Aorta (tissue), 5 donors: ENCODE results near the gene CD101. TPM values are rescaled to one million over a fixed set of nuclear protein-coding genes. Genes with fewer than 3 reads are reported as not detected.

ENCODE experiments used
- ATAC-seq: fragments of 200-7000 bp; cut with Tn5 transposase; one replicate; pipeline ENCODE4 v1.9.1; 2022; ENCODE audit warnings: moderate library complexity; ENCODE audit not compliant: low FRiP score
- DNase-seq, 2 donors: peaks; one replicate each; pipeline ENCODE4 v3.0.0-alpha.2; 2020
- H3K27ac ChIP-seq, 2 donors: one replicate each; pipeline ENCODE4 v1.5.1; 2013; ENCODE audit warnings: low read length in 2 of 2, mild to moderate bottlenecking in 2 of 2, moderate library complexity in 2 of 2, control low read depth in 1 of 2, inconsistent platforms in 1 of 2, low read depth in 1 of 2
- H3K27me3 ChIP-seq, 2 donors: one replicate each; pipeline ENCODE4 v1.6.1; 2013; ENCODE audit warnings: control low read depth in 1 of 2, low read length in 1 of 2, mild to moderate bottlenecking in 1 of 2, moderate library complexity in 1 of 2; ENCODE audit not compliant: insufficient read depth in 2 of 2, control insufficient read depth in 1 of 2
- H3K36me3 ChIP-seq, 2 donors: one replicate each; pipeline ENCODE4 v1.6.1; 2013; ENCODE audit warnings: control low read depth in 1 of 2, low read length in 1 of 2, mild to moderate bottlenecking in 1 of 2; ENCODE audit not compliant: insufficient read depth in 2 of 2, control insufficient read depth in 1 of 2
- H3K4me1 ChIP-seq, 2 donors: one replicate each; pipeline ENCODE4 v1.6.1; 2013; ENCODE audit warnings: low read length in 2 of 2, control low read depth in 1 of 2, mild to moderate bottlenecking in 1 of 2, moderate library complexity in 1 of 2; ENCODE audit not compliant: insufficient read depth in 2 of 2, control insufficient read depth in 1 of 2
- H3K4me3 ChIP-seq, 2 donors: one replicate each; pipeline ENCODE4 v1.5.1; 2013; ENCODE audit warnings: low read length in 2 of 2, control low read depth in 1 of 2, mild to moderate bottlenecking in 1 of 2
- H3K9me3 ChIP-seq: one replicate; pipeline ENCODE4 v1.6.1; 2013; ENCODE audit warnings: mild to moderate bottlenecking, low read length; ENCODE audit not compliant: control insufficient read depth
- WGBS, 2 donors: extraction: QIAGEN DNeasy Blood & Tissue Kit; methylation state at CpG; one replicate each; pipeline ENCODE4 v1.1.7; 2013; 5-methylcytosine and 5-hydroxymethylcytosine counted together
- intact Hi-C, 2 donors: fragments of 100-400 bp; cut with DNase I; formaldehyde crosslinking; loops; one replicate each; pipeline versions ENCODE4 v1.14.2 to v1.15.0; 2022
- polyA plus RNA-seq, 2 donors: library from polyadenylated mRNA; stranded (reverse); fragments of 200-250 nt; gene quantifications; one replicate each; pipeline ENCODE4 v1.2.3, GENCODE V29; 2013
- total RNA-seq, 2 donors: library from RNA; stranded (reverse); fragmentation: NEBNext Ultra II Directional; extraction: Animal tissue kit (Norgen Biotek cat#: 25700); gene quantifications; one replicate each; pipeline ENCODE4 v1.2.1, GENCODE V29; 2021
- donor health status: healthy with polysubstance abuse.
- donor health status: Bipolar disorder and iron deficiency.
- donor health status: DM: no; HTN: no; CAD: no.
- donor health status: DM: no; HTN: no; CAD: no.
- donor health status: DM: yes; HTN: yes; CAD: no.

CD101 gene
- total and polyA plus RNA-seq, 4 donors = 1.2 to 2.4 (median 2.4) TPM; not detected in 1

- Histone ChIP-seq H3K9me3 (no peaks in the 10 kb centered on the region), H3K4me1 (no peaks in the 10 kb centered on the region), H3K4me3 (no peak overlapping the region), H3K36me3 (no peaks in the 10 kb centered on the region), H3K27me3 (no peaks in the 10 kb centered on the region), H3K27ac (no peak overlapping the region)
- ATAC-seq (no peak), DNase-seq (no peak)
- intact Hi-C loops = no loop called here
- 93 to 96% methylated on average over 3 of the region's 3 CpGs for WGBS, 2 donors
Observed at GRCh38 chr1:117032266-117032665, 30.7 kb downstream of the CD101 start.

- no peak for ATAC-seq
- Histone ChIP-seq H3K27me3 (no peaks in the 10 kb centered on the region), H3K4me1 (no peaks in the 10 kb centered on the region), H3K4me3 (no peak overlapping the region), H3K27ac (no peak overlapping the region), H3K36me3 (no peaks in the 10 kb centered on the region), H3K9me3 (no peaks in the 10 kb centered on the region)
- DNase-seq = no peak
- intact Hi-C loops = no loop called here
- 77 to 90% methylated on average over 11 of the region's 11 CpGs for WGBS, 2 donors
Observed at GRCh38 chr1:117032681-117033539, 31.4 kb downstream of the CD101 start.

DNA sequence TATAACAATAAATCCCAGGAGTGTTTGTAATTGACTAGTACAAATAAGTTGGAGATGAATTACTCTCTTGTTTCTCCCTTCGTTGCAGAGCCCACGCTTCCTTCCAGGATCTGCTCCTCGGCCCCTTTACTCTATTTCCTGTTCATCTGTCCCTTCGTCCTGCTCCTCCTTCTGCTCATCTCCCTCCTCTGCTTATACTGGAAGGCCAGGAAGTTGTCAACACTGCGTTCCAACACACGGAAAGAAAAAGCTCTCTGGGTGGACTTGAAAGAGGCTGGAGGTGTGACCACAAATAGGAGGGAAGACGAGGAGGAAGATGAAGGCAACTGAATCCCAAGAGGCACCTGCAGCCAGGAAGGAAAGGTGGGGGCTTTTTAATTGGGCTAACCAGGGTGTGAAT is 32.2 kb downstream of the CD101 start:
- H3K9me3 ChIP-seq = no peaks in the 10 kb centered on the region
- intact Hi-C loops = no loop called here
- no peaks in the 10 kb centered on the region for H3K27me3 ChIP-seq
- no peak overlapping the region for H3K4me3 ChIP-seq
- no peaks in the 10 kb centered on the region for H3K4me1 ChIP-seq
- 91 to 95% methylated on average over 7 of the region's 7 CpGs for WGBS, 2 donors
- no peaks in the 10 kb centered on the region for H3K36me3 ChIP-seq
- DNase-seq (no peak), ATAC-seq (no peak)
- no peak overlapping the region for H3K27ac ChIP-seq

GRCh38 chr1:117034791-117035290 is 33.3 kb downstream of the CD101 start:
- intact Hi-C loops = no loop called here
- Histone ChIP-seq H3K4me3 (no peak overlapping the region), H3K36me3 (no peaks in the 10 kb centered on the region), H3K27ac (no peak overlapping the region), H3K27me3 (no peaks in the 10 kb centered on the region), H3K4me1 (no peaks in the 10 kb centered on the region), H3K9me3 (no peaks in the 10 kb centered on the region)
- 86 to 88% methylated on average over 7 of the region's 7 CpGs for WGBS, 2 donors
- ATAC-seq = no peak
- DNase-seq = no peak

GRCh38 chr1:117036018-117036461 is 34.5 kb downstream of the CD101 start:
- Histone ChIP-seq H3K4me1 (no peaks in the 10 kb centered on the region), H3K27ac (no peak overlapping the region), H3K9me3 (no peaks in the 10 kb centered on the region), H3K36me3 (no peaks in the 10 kb centered on the region), H3K4me3 (no peak overlapping the region), H3K27me3 (no peaks in the 10 kb centered on the region)
- WGBS, 2 donors = 65 to 74% methylated on average over 6 of the region's 6 CpGs
- ATAC-seq = no peak
- intact Hi-C loops = no loop called here
- DNase-seq = no peak

- Histone ChIP-seq H3K27ac (no peak overlapping the region), H3K36me3 (no peaks in the 10 kb centered on the region), H3K4me1 (no peaks in the 10 kb centered on the region), H3K27me3 (no peaks in the 10 kb centered on the region), H3K4me3 (no peak overlapping the region), H3K9me3 (no peaks in the 10 kb centered on the region)
- ATAC-seq (no peak), DNase-seq (no peak)
- intact Hi-C loops = no loop called here
- WGBS, 2 donors = 12 to 78% methylated on average over 1 of the region's 1 CpG
Observed at GRCh38 chr1:117037802-117038201, 36.2 kb downstream of the CD101 start.

DNA sequence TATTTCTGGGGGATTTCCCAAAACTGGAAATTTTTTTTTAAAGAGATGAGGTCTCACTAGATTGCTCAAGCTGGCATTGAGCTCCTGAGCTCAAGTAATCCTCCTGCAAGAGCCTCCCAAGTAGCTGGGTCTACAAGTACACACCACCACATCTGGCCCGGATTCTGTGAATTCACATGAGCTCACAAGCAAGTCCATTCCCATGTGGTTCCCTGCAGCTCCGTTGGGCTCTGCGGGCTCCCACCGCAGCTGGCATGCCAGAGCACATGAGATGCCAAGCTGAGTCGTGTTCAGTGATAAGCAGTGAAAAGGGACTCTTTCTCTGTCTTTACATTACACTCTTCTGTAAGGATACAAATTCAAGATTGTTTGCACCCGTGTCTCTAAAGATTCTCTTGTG is 36.7 kb downstream of the CD101 start:
- 35% methylated on average over 6 of the region's 6 CpGs for whole genome bisulfite sequencing, 2 donors

DNA sequence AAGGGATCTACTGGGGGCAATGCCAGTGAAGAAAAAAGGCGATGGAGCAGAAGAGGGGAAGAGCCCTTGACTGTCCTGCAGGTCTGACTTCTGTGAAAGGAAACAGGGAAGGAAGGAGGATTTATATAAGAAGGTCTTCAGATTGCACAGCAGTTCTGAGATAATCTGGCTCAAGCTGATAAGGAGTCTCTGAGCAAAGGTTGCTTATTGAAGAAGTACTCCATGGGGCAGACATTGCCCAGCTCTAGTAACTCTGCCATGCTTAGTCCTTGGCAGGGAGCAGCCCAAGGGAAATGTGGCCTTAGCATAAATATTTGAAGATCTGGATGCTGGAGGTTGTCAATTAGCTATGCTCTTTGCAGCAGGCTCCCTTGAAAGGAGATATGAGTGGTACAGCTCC is 42.7 kb downstream of the CD101 start:
- DNase-seq (no peak), ATAC-seq (no peak)
- Histone ChIP-seq H3K4me3 (no peak overlapping the region), H3K9me3 (no peaks in the 10 kb centered on the region), H3K36me3 (no peaks in the 10 kb centered on the region), H3K27me3 (no peaks in the 10 kb centered on the region), H3K27ac (no peak overlapping the region), H3K4me1 (no peaks in the 10 kb centered on the region)
- 97 to 100% methylated on average over 1 of the region's 1 CpG for WGBS, 2 donors
- intact Hi-C loops = no loop called here

More for the DNA sequence above, 36.7 kb downstream of the CD101 start:
- no peak for ATAC-seq
- H3K36me3 ChIP-seq = no peaks in the 10 kb centered on the region
- no peak overlapping the region for H3K27ac ChIP-seq
- intact Hi-C loops = no loop called here
- H3K4me1 ChIP-seq = no peaks in the 10 kb centered on the region
- DNase-seq = no peak
- no peaks in the 10 kb centered on the region for H3K27me3 ChIP-seq
- no peaks in the 10 kb centered on the region for H3K9me3 ChIP-seq
- no peak overlapping the region for H3K4me3 ChIP-seq

GRCh38 chr1:117045644-117046043 is 44.1 kb downstream of the CD101 start:
- WGBS, 2 donors = 72 to 80% methylated on average over 2 of the region's 2 CpGs
- Histone ChIP-seq H3K9me3 (no peaks in the 10 kb centered on the region), H3K27me3 (no peaks in the 10 kb centered on the region), H3K4me3 (no peak overlapping the region), H3K36me3 (no peaks in the 10 kb centered on the region), H3K4me1 (no peaks in the 10 kb centered on the region), H3K27ac (no peak overlapping the region)
- intact Hi-C loops = no loop called here
- DNase-seq = no peak
- ATAC-seq = no peak
